Hepatocyte (in vitro differentiated cells): Measurements from ENCODE around the gene TEX29. TPM values are rescaled to one million over a fixed set of nuclear protein-coding genes. Genes with fewer than 3 reads are reported as not detected.

ENCODE experiments used
- DNase-seq: peaks from one replicate; pipeline ENCODE4 v3.0.0-alpha.2; 2016; ENCODE audit warnings: low spot score
- H2AFZ ChIP-seq: fragments of 200-600 bp; sonication (generic); 2 replicates; pipeline ENCODE4 v1.6.0; 2016; ENCODE audit warnings: antibody characterized with exemption, mild to moderate bottlenecking
- H3K27ac ChIP-seq: fragments of 200-600 bp; sonication (generic); 2 replicates; pipeline ENCODE4 v1.5.1; 2016; ENCODE audit warnings: mild to moderate bottlenecking
- H3K27me3 ChIP-seq: fragments of 200-600 bp; sonication (generic); 2 replicates; pipeline ENCODE4 v1.6.1; 2016
- H3K36me3 ChIP-seq: fragments of 200-600 bp; sonication (generic); replicated peaks from 2 replicates; pipeline ENCODE4 v1.5.1; 2016; ENCODE audit warnings: low read depth; ENCODE audit not compliant: insufficient read depth
- H3K4me1 ChIP-seq: fragments of 200-600 bp; sonication (generic); 2 replicates; pipeline ENCODE4 v1.5.1; 2016; ENCODE audit warnings: mild to moderate bottlenecking, moderate library complexity; ENCODE audit not compliant: insufficient read depth
- H3K4me2 ChIP-seq: fragments of 200-600 bp; sonication (generic); 2 replicates; pipeline ENCODE4 v1.6.0; 2016
- H3K4me3 ChIP-seq: fragments of 200-600 bp; sonication (generic); 2 replicates; pipeline ENCODE4 v1.5.1; 2016; ENCODE audit warnings: mild to moderate bottlenecking
- H3K79me2 ChIP-seq: fragments of 200-600 bp; sonication (generic); 2 replicates; pipeline ENCODE4 v1.6.0; 2017; ENCODE audit warnings: mild to moderate bottlenecking
- H3K9me2 ChIP-seq: fragments of 200-600 bp; sonication (generic); replicated peaks from 2 replicates; pipeline ENCODE4 v1.6.0; 2017; ENCODE audit warnings: mild to moderate bottlenecking; ENCODE audit not compliant: insufficient read depth
- H3K9me3 ChIP-seq: fragments of 200-600 bp; sonication (generic); 2 replicates; pipeline ENCODE4 v1.5.1; 2016; ENCODE audit warnings: low read depth, mild to moderate bottlenecking
- H4K20me1 ChIP-seq: fragments of 200-600 bp; sonication (generic); 2 replicates; pipeline ENCODE4 v1.6.0; 2016; ENCODE audit warnings: mild to moderate bottlenecking; ENCODE audit not compliant: insufficient read depth, poor library complexity, severe bottlenecking
- CTCF ChIP-seq: fragments of 200-600 bp; sonication (generic); IDR thresholded peaks from 2 replicates; pipeline ENCODE4 v1.5.1; 2016; ENCODE audit warnings: antibody characterized with exemption, mild to moderate bottlenecking; ENCODE audit not compliant: poor library complexity
- EZH2 ChIP-seq: fragments of 200-600 bp; sonication (generic); IDR thresholded peaks from 2 replicates; pipeline ENCODE4 v1.6.1; 2016; ENCODE audit warnings: antibody characterized with exemption, mild to moderate bottlenecking, borderline replicate concordance
- EZH2phosphoT487 ChIP-seq: fragments of 200-600 bp; sonication (generic); IDR thresholded peaks from one replicate; pipeline ENCODE4 v1.6.1; 2018; ENCODE audit warnings: antibody characterized with exemption, mild to moderate bottlenecking, low read depth, moderate library complexity; ENCODE audit not compliant: unreplicated experiment, severe bottlenecking
- WGBS: methylation state at CpG from one replicate; pipeline ENCODE4 v1.1.6; 2016; ENCODE audit warnings: low lambda C conversion rate; ENCODE audit errors: missing lambda C conversion rate; 5-methylcytosine and 5-hydroxymethylcytosine counted together
- polyA plus RNA-seq: library from polyadenylated mRNA; unstranded; fragments of >200 nt; fragmentation: Nextera tagmentation; extraction: Ambion mirVana; gene quantifications from 2 replicates; pipeline ENCODE4 v1.2.1, GENCODE V29; 2016
- total RNA-seq: library from RNA; depleted of rRNA; stranded (reverse); fragments of >200 nt; gene quantifications from 2 replicates; pipeline ENCODE4 v1.2.3, GENCODE V29; 2014

The TEX29 gene
- total RNA-seq, result 0.83 TPM in 1 of 2 replicates, not detected in the other
- polyA plus RNA-seq, result 1.8 and 4.2 TPM in 2 replicates

DNA sequence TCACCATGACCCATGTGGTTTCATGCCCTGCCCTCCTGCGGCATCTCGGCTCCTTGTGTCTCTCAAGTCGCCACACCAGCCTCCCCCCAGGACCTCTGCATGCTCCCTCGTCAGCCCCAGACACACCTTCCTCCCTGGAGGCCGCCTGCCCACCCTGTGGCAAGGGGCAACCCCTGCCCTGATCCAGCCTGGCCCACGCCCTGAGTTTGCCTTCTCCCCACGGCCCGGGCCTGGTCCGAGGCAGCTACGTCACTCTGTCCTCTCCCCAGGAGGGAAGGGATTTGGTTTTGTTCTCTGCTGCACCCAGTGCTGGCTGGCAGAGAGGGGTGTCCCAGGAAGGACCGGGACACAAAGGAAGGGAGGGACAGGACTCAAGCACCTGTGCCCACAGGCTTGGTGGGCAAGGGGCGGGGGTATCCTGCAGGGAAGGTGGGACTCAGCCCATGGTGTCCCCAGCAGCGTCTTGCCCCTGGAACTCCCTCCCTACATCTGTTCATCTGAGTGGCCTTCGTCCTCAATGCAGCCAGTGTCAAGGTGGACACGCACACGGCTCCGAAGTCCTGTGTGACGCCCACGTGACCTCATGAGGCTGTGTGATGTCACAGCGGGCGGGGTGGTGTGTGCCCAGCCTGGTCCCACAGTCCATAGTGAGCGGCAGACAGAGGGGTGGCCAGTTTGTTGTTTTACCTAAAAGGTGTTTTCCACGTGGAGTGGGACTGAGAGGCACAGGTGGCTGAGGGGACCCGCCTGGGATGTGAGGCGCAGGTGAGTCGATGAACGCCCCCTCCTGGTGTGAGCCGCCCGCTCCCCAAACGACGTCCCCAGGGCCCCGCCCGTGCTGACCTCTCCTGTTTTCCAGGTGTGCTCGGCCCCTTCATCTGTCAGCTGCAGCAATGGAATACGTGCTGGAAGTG lies at the start of gene TEX29:
TSS of gene TEX29 (plus strand) at position 645 of the 914 bp plus-strand sequence. CDS start at position 894, 249 bp downstream.
- Histone ChIP-seq H3K4me3 (no peak within 1 kb of the TSS), H3K79me2 (no peaks in the 10 kb centered on the region), H3K27ac (no peak within 1 kb of the TSS), H4K20me1 (no peaks in the 10 kb centered on the region), H2AFZ (no peak within 1 kb of the TSS), H3K9me2 (no peaks in the 10 kb centered on the region), H3K4me1 (peaks cover 1% of the 10 kb centered on the region), H3K36me3 (no peaks in the 10 kb centered on the region), H3K9me3 (no peaks in the 10 kb centered on the region), H3K4me2 (no peak within 1 kb of the TSS), H3K27me3 (no peaks in the 10 kb centered on the region)
- no peak for DNase-seq
- 90% methylated on average over 35 of the region's 35 CpGs for WGBS
- TF ChIP-seq CTCF, result no peak

DNA sequence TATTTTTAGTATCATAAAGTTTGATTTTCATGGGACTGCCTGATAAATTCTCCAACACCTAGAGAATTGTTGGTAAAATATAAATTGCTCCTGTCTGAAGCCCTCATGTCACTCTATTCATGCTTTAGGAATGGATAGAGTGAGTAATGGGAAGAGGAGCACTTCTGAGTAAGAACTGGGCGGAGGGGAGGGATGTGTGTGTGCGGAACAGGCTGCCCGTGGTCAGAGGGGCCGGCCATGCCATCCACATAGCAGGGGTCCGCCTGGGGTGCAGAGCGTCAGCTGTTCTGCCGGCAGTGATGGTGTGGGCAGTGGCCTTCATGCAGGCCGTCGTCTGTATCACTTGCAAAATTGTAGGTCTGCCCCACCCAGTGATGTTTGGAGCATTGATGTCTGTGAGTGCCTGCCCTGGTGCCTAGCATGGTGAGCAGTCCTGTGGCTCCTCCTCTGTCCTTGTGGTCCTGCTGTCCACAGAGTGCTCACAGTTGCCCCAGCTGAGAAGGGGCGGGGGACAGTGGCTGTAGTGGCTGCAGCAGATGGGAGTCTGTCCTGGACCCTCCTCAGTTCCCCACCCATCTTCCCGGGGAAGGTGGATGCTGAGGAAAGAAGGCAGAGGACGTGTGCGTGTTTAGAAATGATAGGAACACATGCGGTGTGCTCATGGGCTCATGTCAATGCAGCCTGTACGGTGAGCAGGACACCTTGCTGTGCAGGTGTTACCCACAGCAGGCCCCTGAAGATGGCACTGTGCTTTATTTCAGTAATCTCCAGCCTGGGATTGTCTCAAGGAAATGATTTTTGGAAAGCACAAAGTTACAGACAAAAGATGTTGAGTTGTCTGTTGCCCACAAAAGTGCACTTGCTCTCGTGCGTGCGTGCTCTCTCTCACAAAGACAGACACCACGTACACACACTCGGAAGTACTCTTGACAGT lies 49.4 kb upstream of the TEX29 start:
- H3K9me3 ChIP-seq, result no peaks in the 10 kb centered on the region
- no peaks in the 10 kb centered on the region for H3K4me1 ChIP-seq
- H3K27ac ChIP-seq, result no peak overlapping the region
- H3K36me3 ChIP-seq, result no peaks in the 10 kb centered on the region
- 97% methylated on average over 20 of the region's 20 CpGs for WGBS
- H3K27me3 ChIP-seq, result no peaks in the 10 kb centered on the region
- no peaks in the 10 kb centered on the region for H3K79me2 ChIP-seq
- H4K20me1 ChIP-seq, result no peaks in the 10 kb centered on the region
- no peak overlapping the region for H3K4me3 ChIP-seq
- no peak for DNase-seq
- no peak overlapping the region for H2AFZ ChIP-seq
- H3K4me2 ChIP-seq, result no peak overlapping the region
- no peaks in the 10 kb centered on the region for H3K9me2 ChIP-seq
- TF ChIP-seq CTCF (no peak), EZH2 (no peak), EZH2phosphoT487 (no peak)

GRCh38 chr13:111272117-111272516 lies 48.3 kb upstream of the TEX29 start:
- no peaks in the 10 kb centered on the region for H4K20me1 ChIP-seq
- no peak for DNase-seq
- no peaks in the 10 kb centered on the region for H3K36me3 ChIP-seq

More at GRCh38 chr13:111272117-111272516, 48.3 kb upstream of the TEX29 start:
- Histone ChIP-seq H3K27me3 (no peaks in the 10 kb centered on the region), H3K4me1 (no peaks in the 10 kb centered on the region), H3K27ac (no peak overlapping the region), H2AFZ (no peak overlapping the region), H3K4me2 (no peak overlapping the region), H3K9me2 (no peaks in the 10 kb centered on the region), H3K4me3 (no peak overlapping the region), H3K9me3 (no peaks in the 10 kb centered on the region), H3K79me2 (no peaks in the 10 kb centered on the region)
- WGBS, result 93% methylated on average over 7 of the region's 7 CpGs
- no peak for TF ChIP-seq EZH2phosphoT487
- no peak for TF ChIP-seq CTCF
- TF ChIP-seq EZH2, result no peak
